SHP77 treated with DMSO at 0.1 percent for 48 hours (cell line): ENCODE measurements around the gene AMOTL1.

Experiments
- DNase-seq: peaks from one replicate; lab custom pipeline; 2025; lab: John Stamatoyannopoulos, UW

The AMOTL1 gene

GRCh38 chr11:94767701-94768601 lies at the start of gene AMOTL1:
Gene AMOTL1 (plus strand): TSS chr11:94768356. CDS start chr11:94768512, 156 bp downstream.
- no peak for DNase-seq

- DNase-seq, result no peak
These were observed 48.3 kb upstream of the AMOTL1 start for GRCh38 chr11:94719876-94720275.

DNA sequence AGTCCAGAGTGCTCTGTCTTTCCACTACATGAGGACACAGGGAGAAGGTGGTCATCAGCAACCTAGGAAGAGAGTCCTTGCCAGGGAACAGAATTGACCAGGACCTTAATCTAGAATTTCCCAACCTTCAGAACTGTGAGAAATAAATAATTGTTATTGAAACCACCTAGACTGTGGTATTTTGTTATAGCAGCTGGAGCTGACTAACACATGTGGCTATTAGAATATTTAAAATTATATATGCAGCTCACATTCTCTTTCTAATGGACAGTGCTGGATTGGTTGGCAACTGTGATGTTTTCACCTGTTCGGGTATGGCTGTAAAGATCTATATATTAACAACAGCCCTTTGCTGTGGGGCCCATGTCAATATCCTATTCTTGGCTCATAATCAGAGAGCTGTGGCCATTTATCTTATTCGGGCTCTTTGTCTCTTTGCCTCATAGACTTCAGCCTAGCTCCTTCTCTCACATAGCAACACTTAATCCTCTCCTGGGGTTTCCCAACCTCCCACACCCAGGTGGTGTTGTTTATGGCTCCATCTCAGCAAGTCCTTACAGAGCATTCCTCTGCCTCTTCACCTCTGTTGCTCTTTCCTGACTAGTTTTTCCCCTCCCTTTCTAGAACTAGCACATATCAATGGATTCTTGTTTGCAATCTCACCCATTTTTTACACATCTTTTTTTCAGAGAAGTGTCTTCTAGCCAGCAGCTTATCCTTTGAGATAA lies 46.4 kb upstream of the AMOTL1 start:
- DNase-seq, result no peak

- no peak for DNase-seq
These were observed 45.4 kb upstream of the AMOTL1 start for GRCh38 chr11:94722735-94723134.

DNA sequence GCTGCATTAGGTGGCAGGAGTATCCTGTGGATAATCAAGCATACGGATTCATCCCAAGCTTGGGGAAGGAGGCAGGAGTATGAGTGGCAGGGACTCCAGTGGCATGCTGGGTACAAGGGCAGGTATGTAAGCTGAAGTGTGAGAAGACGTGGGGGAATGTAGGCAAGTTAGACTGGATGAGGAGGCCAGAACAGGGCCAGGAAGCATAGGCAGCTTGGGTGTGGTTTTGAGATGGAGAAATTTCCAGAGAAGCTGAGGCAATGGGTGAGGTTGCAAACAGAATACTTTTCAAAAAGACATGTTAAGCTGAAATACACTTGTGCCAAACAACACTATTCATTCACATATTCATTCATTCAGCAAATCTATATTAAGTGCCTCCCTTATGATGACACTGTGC lies 43.1 kb upstream of the AMOTL1 start:
- DNase-seq, result no peak

DNA sequence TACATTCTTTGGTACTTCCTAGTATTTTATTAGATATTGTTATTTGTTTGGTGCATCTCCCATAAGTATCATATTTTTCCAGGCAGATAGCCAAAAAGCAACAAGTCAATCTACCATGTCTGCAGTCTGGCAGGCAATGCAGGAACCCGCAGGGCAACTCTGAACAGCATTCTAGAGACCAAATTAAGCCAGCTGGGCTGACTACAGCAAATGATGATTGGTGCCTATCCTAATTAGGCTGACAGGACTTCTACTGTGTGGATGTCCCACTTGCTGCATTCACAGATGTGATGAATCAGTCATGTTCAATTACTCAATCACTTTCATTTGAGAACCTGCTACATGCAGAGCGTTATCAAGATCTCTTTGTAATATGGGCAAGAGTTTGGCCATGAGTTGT lies 40.3 kb upstream of the AMOTL1 start:
- no peak for DNase-seq

DNA sequence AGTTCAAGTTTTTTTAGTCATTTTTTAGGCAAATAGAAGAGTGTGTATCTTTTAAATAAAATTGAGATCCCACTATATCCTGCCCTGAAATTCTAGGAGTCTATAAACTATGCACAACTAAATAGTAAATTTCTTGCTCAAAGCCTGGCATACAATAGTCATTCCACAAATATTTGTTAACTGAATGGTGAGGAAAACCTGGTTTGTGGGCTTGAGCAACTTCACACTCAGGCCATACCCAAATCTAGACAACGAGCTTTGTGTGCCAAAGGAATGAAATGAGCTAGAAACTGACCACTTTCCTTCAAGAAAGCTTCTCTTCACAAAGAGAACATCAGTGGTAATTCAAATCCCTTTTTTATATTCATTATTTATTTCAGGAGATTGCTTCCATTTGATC lies 39.6 kb upstream of the AMOTL1 start:
- no peak for DNase-seq

- DNase-seq, result no peak
These were observed 39.0 kb upstream of the AMOTL1 start for GRCh38 chr11:94728966-94729751.

DNA sequence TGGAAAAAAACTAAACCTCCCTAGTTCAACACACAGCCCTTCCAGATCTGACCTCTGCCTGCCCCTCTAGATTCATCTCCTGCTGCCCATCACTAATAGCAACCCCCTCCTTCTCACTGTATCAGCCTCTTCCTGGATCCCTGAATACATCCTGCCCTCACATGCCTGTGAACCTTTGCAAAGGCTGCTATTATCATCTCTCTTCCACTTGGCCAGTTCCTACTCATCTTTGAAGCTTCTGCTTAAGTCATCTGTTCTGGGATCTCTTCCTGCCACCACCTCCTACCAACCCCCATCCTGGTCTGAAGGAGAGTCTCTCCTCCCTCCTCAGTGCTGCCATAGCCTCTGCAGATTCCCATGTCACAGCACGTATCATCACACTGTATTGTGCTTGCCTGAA lies 38.0 kb upstream of the AMOTL1 start:
- DNase-seq, result no peak

DNA sequence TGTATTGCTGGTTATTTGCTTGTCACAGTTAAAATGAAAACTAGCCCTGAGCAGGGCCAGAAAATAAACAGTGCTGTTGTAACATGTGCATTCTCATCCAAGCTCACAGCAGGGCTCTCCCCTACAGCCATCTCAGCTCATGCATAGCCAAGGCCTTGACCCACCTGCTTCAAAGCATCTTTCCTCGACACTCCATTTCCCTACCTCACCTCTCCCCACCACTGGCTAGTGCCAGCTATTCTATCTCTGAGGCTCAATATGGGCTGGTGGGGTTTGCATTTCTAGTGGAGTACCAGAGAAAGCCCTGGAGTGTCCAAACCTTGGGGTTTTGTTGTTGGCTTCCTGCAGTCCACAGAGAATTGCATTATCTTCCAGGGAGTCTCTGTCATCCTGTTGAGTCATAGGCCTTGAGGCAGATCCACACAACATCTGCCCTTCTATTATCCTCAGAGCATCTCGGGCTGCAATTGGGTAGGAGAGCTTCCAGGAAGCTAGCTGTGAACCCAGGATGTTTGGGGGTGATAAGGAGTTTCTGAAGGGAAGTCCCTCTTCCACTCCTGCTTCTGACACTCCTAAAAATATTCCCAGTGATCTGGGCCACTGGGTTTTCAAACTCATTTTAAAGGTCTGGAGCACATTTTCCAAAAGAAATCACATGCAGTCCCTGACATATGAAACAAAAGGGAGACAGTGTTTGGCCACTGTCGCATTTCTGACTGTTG lies 36.1 kb upstream of the AMOTL1 start:
- DNase-seq, result no peak

GRCh38 chr11:94732617-94733281 lies 35.4 kb upstream of the AMOTL1 start:
- DNase-seq, result no peak

GRCh38 chr11:94734563-94735275 lies 33.4 kb upstream of the AMOTL1 start:
- no peak for DNase-seq

- DNase-seq, result no peak
These were observed 32.2 kb upstream of the AMOTL1 start for GRCh38 chr11:94735907-94736306.

DNA sequence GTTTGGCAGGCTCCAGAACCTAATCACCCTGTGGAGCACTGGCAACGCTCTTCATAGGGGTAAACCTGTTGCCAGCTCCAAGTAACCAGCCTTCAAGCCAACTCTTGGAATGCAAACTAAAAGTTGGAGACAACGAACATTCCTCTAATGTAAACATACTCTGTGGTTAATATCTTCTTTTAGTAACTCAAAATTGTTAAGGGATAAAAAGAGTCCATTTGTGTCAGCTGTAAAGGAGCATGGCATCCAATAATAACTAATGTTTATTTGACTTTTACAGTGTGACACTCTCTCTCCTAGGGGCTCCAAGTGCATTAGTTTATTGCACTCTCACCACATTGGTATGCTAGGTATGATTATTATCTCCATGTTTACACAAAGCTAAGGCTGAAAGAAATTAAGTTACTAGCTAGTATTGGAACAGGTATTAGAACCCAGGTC lies 31.0 kb upstream of the AMOTL1 start:
- no peak for DNase-seq

GRCh38 chr11:94738746-94739145 lies 29.4 kb upstream of the AMOTL1 start:
- DNase-seq, result no peak

DNA sequence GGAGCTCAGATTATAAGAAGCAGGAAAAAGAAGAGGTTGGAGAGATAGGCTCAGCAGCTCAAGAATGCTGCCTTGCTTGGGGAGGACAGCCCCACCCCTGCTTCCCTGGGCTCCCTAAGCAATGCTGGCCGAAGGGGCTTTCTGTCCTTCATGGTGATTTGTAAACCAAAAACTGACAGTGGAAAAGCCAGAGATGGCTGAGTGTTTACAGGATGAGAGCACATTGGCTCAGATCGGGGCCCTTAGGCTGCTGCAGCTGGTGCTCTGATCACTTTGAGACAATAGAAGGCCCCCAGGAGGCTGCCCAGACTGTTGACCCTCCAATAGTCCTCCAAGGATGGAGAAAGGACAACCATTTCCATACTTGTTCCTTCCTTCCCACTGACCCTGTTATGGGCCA lies 28.8 kb upstream of the AMOTL1 start:
- DNase-seq, result no peak

DNA sequence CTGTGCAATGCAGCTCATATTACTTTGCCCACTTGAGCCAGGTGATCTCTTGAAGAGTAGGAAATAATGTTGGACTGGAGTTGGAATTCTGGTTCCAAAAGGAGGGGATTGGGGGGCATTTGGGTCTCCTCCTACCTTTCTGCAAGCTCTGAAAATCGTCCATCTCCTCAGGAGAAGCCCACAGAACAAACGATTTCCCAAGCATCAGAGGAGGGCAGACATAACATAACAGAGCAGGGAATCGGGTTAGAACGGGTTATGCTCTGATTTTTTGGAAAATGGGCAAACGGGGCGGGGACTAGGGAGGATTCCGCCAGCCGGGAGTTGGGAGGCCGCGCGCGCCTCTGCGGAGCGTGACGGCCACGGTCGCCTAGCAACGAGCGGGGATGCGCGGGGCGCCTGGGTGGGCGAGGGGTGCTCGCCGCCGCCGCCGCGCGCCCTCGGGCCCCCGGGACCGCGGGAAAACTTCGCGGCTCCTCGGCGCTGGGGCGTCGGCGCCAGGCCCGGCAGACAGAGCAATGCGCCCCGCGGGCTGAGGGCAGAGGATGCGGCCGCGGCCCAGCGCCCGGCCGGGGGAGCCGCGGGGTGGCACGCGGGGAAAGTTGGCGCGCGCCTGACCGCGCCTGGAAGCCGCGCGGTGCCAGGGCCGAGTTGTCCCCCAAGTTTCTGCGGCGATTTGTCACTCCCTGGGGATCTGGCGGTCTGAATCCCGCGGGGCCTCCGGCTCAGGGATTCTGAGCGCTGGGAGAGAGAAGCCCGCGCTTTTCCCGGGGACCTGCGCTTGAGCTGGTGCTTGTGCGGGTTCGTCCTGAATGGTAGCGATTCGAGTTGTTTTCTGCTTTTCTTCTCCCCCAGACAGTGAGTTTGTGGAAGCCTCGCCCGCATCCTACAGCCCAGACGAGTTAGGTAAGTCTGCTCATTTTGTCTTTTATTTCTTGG lies 27.8 kb upstream of the AMOTL1 start:
- no peak for DNase-seq

- DNase-seq, result peak; percentile 13
These were observed 27.0 kb upstream of the AMOTL1 start for GRCh38 chr11:94741022-94741679.

DNA sequence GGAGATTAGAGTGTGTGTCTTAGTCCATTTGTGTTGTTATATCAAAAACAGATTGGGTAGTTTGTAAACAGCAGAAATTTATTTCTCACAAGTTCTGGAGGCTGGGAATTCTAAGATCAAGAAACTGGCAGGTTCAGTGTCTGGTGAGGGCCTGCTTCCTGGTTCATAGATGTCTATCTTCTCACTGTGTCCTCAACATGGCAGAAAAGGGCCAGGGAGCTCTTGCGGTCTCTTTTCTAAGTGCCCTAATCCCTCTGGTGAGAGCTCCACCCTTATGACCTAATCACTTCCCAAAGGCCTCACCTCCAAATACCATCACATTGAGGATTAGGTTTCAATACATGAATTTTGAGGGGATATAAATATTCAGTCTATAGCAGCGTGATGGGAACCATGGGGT lies 25.5 kb upstream of the AMOTL1 start:
- DNase-seq, result no peak
